Neuron (in vitro differentiated cells): ENCODE measurements around the gene MTG1.
"Not testable (repeated sequence)": the region's sequence is repeated elsewhere in the genome, so short reads cannot be mapped to it uniquely, and the experiment has no call there.

Source experiments
- H2AFZ ChIP-seq: one replicate; pipeline ENCODE4 v1.6.1; 2013; ENCODE audit warnings: low read depth, mild to moderate bottlenecking, inconsistent platforms, low read length, moderate library complexity
- H3K27me3 ChIP-seq: one replicate; pipeline ENCODE4 v1.6.1; 2013; ENCODE audit warnings: low read length; ENCODE audit not compliant: insufficient read depth
- H3K36me3 ChIP-seq: one replicate; pipeline ENCODE4 v1.6.1; 2013; ENCODE audit warnings: low read length; ENCODE audit not compliant: insufficient read depth
- H3K4me1 ChIP-seq: one replicate; pipeline ENCODE4 v1.6.1; 2013; ENCODE audit warnings: low read length; ENCODE audit not compliant: insufficient read depth
- H3K4me3 ChIP-seq: 2 replicates; pipeline ENCODE4 v1.5.1; 2013; ENCODE audit warnings: mild to moderate bottlenecking, low read length, moderate library complexity
- H3K9me3 ChIP-seq: one replicate; pipeline ENCODE4 v1.6.1; 2013; ENCODE audit warnings: low read length

MTG1 gene

DNA sequence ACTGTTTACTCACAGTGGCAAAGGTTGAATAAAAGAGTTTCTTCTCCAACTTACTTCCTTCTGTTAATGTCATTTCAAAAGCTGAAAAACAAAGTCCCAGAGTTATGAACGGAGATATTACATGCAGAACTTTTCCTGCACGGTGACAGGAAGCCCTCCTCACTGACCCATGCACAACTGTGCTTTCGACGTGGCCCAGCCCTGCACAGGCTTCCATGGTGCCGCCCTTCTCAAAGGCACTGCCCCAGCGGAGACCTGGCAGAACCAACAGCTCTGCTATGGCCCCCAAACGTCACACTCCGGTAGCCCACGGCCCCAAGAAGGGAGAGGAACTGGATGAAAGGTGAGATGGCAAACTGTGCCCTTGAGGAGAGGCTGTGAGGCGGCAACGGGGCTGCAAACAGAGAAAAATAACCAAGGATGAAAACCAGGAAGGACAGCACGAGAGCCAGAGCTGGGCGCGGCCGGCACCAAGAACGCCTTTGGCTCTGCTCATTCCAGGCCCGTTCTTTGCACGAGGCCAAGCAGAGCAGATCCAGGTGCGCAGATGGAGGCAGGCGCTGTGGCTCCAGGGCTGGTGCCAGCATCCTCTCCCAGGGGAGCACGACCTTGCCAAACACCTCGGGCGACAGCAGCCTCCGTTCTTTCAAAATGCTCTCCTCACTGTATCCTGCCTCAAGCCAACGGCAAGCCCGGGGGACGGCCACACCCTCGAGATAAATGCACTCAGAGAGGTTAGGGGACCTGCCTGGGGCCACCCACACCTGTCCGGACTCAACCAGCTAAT lies 29.1 kb upstream of the MTG1 start:
- Histone ChIP-seq H3K36me3 (peaks cover 61% of the 10 kb centered on the region), H2AFZ (no peak overlapping the region), H3K9me3 (no peaks in the 10 kb centered on the region), H3K4me1 (no peaks in the 10 kb centered on the region), H3K4me3 (no peak overlapping the region), H3K27me3 (no peaks in the 10 kb centered on the region)

DNA sequence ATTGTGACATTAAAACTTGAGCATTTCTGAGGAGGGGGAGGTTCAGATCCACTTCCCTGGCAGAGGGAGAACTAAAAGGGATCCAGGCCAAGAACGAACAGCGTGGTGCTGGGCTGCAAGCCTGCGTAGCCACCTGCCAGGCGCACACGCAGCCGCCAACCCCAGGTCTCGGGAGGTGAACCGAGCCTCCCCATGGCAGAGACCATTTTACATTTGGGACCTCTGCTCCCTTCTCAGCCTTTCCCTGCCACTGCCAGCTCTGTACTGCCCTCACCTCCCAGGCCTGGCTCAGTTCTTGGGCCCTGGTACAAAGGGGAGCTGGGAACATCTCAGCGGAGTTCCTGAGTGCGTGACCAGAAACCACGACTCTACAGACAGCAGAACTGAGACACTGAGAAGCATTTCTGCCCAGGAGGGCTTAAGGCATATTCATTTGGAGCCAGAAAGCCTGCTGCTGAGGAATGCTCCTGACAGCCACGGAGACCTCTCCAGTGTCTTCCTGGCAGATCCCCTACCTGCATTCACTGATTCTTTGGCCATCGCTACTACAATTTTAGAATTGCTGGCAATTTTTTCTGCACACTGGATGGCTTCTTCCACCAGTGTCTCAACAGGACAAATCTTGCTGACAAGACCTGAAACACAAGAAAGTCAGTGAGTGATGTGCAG lies 28.4 kb upstream of the MTG1 start:
- H3K9me3 ChIP-seq, result no peaks in the 10 kb centered on the region
- no peaks in the 10 kb centered on the region for H3K4me1 ChIP-seq
- H3K27me3 ChIP-seq, result no peaks in the 10 kb centered on the region
- H3K36me3 ChIP-seq, result peaks cover 69% of the 10 kb centered on the region
- H3K4me3 ChIP-seq, result no peak overlapping the region
- H2AFZ ChIP-seq, result no peak overlapping the region

DNA sequence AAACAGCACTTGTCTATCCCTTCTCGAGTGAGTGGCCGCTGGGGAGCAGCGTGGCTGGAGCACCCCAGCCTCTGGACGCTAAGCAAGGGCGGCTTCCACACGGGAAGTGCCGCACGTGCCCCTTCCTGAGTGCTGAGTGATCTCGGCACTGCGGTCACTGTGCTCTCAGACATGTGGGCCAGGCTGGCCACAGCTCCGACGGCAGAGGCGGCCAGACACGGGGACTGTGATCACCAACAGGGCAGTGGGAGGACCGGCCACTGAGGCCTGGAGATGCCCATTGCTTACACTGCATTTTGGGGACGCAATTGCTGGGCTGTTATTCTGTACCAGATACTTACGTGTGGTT lies 27.9 kb upstream of the MTG1 start:
- no peak overlapping the region for H2AFZ ChIP-seq
- H3K36me3 ChIP-seq, result peaks cover 70% of the 10 kb centered on the region
- H3K9me3 ChIP-seq, result no peaks in the 10 kb centered on the region
- no peaks in the 10 kb centered on the region for H3K27me3 ChIP-seq
- H3K4me1 ChIP-seq, result no peaks in the 10 kb centered on the region
- no peak overlapping the region for H3K4me3 ChIP-seq

DNA sequence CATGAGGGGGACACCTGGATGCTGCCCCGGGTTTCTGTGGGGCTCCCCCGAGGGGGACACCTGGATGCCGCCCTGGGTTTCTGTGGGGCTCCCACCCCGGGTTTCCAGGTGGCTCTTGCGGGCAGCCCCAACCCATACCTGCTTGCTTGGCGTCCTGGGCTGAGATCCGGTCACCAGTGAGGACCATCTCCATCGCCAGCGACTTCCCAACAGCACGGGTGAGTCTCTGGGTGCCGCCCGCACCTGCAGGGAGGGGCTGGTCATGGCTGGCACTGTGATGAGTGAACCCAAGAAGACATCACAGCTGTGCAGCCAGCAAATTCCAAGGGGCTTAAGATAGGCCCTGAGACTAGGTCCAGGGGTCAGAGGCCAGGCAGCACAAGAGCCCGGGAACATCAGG lies 27.2 kb upstream of the MTG1 start:
- no peaks in the 10 kb centered on the region for H3K27me3 ChIP-seq
- peaks cover 73% of the 10 kb centered on the region for H3K36me3 ChIP-seq

DNA sequence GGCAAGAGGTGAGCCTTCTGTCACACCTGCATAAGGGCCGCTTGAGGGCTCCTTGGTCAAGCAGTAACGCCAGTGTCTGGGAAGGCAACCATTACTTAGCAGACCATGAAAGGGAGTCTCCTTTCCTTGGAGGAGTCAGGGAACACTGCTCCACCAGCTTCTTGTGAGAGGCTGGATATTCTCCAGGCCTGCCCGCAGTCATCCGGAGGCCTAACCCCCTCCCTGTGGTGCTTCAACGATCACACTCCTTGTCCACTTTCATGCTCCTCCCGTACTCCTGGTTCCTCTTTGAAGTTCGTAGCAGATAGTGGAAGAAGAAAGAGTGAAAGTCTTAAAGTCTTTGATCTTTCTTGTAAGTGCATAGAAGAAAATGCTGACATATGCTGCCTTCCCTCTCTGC lies 26.5 kb upstream of the MTG1 start:
- peaks cover 70% of the 10 kb centered on the region for H3K36me3 ChIP-seq
- H3K27me3 ChIP-seq, H3K4me1 ChIP-seq, H2AFZ ChIP-seq, H3K9me3 ChIP-seq, H3K4me3 ChIP-seq: not testable (repeated sequence)

More for the DNA sequence above, 27.2 kb upstream of the MTG1 start:
- no peak overlapping the region for H3K4me3 ChIP-seq
- no peaks in the 10 kb centered on the region for H3K4me1 ChIP-seq
- H2AFZ ChIP-seq, result no peak overlapping the region
- H3K9me3 ChIP-seq, result no peaks in the 10 kb centered on the region

DNA sequence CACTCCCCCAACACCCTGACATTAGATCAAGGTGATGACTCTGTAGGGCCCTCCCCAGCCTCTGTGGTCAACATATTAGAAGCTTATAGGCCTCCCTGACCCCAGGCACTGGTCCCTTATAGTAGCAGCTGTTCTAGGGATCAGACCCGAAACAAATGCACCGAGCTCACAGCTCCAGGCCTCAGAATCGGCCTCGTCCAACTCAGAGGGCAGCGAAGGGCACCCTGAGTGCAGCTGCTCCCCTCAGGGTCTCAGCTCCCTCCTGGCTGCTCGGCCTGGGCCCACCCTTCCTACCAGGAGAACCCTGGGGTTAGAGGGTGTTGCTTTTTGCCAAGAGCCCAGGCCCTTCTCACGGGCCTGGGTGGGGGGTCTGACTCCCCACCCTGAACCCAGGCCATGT lies 25.8 kb upstream of the MTG1 start:
- no peaks in the 10 kb centered on the region for H3K27me3 ChIP-seq
- no peaks in the 10 kb centered on the region for H3K9me3 ChIP-seq
- H2AFZ ChIP-seq, result no peak overlapping the region
- peaks cover 6% of the 10 kb centered on the region for H3K4me1 ChIP-seq
- no peak overlapping the region for H3K4me3 ChIP-seq
- H3K36me3 ChIP-seq, result peaks cover 63% of the 10 kb centered on the region

- H3K36me3 ChIP-seq, result peaks cover 50% of the 10 kb centered on the region
- no peaks in the 10 kb centered on the region for H3K27me3 ChIP-seq
- H2AFZ ChIP-seq, result no peak overlapping the region
- no peak overlapping the region for H3K4me3 ChIP-seq
- no peaks in the 10 kb centered on the region for H3K9me3 ChIP-seq
- peaks cover 8% of the 10 kb centered on the region for H3K4me1 ChIP-seq
Measured at GRCh38 chr10:133370030-133370786, 23.7 kb upstream of the MTG1 start.

GRCh38 chr10:133372507-133372906 lies 21.4 kb upstream of the MTG1 start:
- Histone ChIP-seq H3K4me3 (peak overlapping the region; percentile 95), H3K27me3 (no peaks in the 10 kb centered on the region), H3K9me3 (no peaks in the 10 kb centered on the region)

DNA sequence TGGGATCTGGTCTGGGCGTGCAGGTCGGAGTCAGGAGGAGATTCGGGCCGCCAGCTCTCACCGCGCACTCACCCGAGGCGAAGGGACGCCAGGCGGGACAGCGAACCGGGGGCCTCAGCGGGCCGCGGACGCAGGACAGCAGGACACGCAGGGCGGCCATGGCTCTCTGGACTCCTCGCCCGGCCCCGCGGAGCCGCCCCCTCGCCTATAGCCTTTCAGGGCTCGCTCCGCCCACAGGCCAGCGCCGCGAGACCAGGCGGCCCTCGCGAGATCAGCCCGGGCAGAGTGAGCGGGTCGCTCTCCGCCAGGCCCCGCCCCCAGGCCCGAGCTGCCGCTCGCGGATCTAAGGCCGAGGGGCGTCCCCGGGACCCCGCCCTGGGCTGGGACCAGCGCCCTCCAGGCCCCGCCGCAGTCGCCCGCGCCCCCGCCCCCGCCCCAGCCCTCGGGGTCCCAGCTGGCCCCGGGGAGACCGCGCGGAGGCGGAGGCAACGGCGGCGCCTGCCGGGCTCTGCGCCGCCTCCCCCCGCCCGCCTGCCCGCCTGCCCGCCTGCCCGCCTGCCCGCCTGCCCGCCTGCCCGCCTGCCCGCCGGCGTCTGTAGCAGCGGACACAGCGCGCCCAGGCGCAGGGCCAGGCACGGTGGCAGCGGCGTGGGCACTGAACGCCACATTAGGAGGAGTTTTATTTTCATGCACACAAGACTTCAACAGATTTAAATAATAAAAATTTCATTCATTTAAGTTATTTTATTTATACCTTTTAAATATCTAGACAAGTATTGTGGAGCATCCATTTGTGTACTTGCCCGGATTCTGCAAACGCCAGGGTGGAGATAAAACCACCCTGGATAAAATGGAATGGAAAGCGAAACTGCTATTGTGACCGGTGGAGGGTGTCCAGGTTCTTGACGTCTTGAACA lies 20.5 kb upstream of the MTG1 start, which contains the start of gene ECHS1:
Gene ECHS1, minus strand, starts transcription at position 181 of the 917 bp plus-strand sequence. Its CDS starts 21 bp downstream, at position 160.
- Histone ChIP-seq H3K4me3 (peak within 1 kb of the TSS; percentile 95), H3K27me3 (no peaks in the 10 kb centered on the region), H3K4me1 (peaks cover 16% of the 10 kb centered on the region), H2AFZ (no peak within 1 kb of the TSS), H3K36me3 (peaks cover 26% of the 10 kb centered on the region), H3K9me3 (no peaks in the 10 kb centered on the region)

More at GRCh38 chr10:133372507-133372906, 21.4 kb upstream of the MTG1 start:
- H2AFZ ChIP-seq, result no peak overlapping the region
- H3K4me1 ChIP-seq, result peaks cover 8% of the 10 kb centered on the region
- peaks cover 34% of the 10 kb centered on the region for H3K36me3 ChIP-seq

DNA sequence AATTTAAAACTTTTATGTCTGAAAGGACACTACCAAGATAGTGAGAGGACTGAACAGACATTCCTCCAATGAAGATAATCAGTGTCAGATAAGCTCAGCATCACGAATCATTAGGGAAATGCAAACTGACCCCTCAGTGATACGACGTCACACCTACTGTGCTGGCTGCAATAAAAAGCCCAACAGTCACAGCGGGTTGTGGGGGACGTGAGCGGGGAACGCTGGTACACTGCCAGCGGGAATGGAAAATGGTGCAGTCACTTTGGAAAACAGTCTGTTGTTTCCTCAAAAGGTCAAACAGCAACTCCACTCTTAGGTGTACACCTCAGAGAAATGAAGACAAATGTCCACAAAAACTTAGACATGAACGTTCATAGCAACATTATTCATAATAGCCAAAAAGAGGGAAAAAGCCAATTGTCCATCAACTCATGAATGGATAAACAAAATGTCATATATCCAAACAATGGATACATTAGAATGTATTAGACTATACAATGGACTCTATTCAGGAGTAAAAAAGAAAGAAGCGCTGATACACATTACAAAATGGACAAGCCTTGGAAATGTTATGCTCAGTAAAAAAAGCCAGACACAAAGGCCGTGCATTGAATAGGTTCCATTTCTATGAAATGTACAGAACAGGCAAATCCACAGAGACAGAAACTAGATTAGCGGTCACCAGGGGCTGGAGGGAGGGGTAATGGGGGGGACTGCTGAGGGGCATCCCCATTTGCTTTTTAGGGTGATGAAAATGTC lies 18.4 kb upstream of the MTG1 start:
- H2AFZ ChIP-seq, result no peak overlapping the region
- H3K4me3 ChIP-seq, result no peak overlapping the region
- no peaks in the 10 kb centered on the region for H3K27me3 ChIP-seq
- H3K4me1 ChIP-seq, result peaks cover 19% of the 10 kb centered on the region
- H3K9me3 ChIP-seq, result peaks cover 2% of the 10 kb centered on the region
- peaks cover 8% of the 10 kb centered on the region for H3K36me3 ChIP-seq

DNA sequence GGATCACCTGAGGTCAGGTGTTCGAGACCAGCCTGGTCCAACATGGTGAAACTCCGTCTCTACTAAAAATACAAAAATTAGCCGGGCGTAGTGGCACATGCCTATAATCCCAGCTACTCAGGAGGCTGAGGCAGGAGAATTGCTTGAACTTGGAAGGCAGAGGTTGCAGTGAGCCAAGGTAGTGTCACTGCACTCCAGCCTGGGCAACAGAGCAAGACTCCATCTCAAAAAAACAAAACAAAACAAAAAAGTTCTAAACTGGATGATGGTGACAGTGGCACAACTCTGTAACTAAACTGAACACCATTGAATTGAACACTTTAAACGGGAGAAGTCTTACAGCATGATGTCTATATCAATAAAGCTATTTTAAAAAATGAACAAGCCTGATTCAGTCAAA lies 17.8 kb upstream of the MTG1 start:
- not testable (repeated sequence) for H3K36me3 ChIP-seq, H3K4me3 ChIP-seq, H3K9me3 ChIP-seq, H2AFZ ChIP-seq, H3K27me3 ChIP-seq
- peaks cover 19% of the 10 kb centered on the region for H3K4me1 ChIP-seq
